NCI-H345 (cell line): ENCODE results near the gene MYOG.
A peak's percentile ranks its signal among the peaks of the same experiment; 100 is the strongest.

Experiments
- DNase-seq: peaks from one replicate; lab custom pipeline; 2025; lab: John Stamatoyannopoulos, UW

The MYOG gene

DNA sequence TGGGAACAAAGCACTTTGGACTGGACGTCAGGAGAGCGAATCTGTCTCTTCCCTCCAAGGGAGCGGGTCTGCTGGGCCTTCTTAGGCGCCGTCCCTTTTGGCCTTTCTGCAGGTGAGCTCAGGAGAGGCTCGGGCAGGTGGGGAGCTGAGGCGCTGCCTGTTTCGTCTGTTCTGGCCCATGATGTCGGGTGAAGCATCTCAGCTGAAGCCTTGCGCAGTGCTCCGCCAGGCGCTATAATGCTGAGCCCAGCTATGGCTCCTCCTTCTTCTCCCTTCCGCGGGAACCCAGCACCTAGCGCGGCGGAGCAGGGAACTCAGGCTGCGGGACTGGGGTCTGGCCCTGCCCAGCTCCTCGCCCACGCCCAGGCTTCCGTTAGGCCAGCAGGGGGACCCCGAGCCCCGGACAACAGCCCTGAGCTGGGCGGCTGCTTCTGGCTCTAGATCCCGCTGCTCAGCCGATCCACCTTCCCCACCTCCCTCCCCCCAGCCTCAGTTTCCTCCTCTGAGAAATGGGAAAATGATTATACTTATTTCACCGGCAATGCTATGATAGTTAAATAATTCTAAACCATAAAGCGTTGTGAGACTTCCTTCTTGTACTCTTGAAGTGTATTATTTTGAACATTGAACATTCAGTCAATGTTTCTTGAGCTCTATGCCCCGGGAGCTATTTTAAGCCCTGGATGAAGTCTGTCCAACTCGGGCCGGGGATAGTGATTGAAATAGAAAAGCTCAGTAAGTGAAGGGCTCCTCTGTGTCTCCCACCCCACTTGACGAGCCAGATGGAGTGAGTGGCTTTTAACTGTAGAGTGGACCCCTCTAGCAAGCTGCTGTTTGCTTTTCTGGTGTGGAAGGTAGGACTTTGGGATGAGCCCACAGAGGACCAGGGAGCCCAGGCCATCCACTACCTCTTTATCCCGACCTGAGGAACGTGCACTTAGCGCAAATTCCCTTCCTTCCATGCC is 32.1 kb upstream of the MYOG start:
- DNase-seq = peak; percentile 59

DNA sequence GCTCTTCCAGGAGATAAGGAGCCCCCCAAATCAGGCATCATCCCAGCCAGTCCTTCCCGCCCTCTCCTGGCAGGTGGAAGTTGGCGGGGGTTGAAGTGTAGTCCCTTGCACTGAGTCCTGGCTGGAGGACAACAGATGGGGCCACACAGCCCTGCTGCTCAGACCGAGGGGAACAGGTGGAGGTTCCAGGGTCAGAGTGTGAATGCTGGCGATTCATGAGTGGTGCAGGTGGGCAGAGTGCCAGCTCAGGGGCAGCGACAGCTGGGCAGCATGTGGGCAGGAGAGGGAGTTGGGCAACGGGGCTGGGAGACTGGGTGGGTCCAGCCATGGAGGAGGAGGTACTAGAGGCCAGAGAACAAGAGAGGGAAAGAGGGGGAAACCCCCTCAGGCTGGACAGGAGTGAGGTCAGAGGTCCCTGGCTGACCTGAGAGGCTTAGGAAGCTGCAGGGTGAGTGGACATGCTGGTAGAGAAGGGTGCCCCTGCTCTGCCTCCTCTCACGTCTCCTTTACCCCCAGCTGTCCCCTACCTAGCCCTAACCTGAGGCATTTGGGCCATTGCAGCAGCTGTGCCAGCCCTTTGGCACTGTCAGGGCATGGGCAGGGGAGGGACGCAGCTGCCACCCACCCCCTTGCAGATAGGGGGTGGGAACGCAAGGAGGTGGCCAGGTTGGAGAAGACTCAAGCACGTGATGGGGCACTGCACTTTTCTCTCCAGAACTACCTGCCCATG is 30.4 kb upstream of the MYOG start:
- DNase-seq = no peak

DNA sequence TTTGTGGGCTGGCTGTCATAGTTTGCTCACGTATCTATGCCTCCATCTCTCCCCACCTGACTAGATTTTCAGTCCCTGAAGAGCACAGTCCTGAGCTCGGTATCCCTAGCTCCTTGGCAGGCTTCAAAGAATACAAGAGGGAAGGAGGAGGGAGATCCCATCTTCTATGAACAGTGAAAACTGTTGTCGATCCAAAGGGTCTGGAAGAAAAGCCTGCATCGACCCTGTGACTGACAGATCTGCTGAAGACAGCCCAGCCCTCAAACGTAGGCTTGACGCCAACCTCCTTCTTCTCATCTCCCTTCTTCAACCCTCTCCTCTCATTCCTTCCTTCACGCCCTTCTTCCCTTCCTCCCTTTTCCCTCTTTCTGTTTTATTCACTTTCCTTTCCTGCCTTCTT is 28.4 kb upstream of the MYOG start:
- no peak for DNase-seq

DNA sequence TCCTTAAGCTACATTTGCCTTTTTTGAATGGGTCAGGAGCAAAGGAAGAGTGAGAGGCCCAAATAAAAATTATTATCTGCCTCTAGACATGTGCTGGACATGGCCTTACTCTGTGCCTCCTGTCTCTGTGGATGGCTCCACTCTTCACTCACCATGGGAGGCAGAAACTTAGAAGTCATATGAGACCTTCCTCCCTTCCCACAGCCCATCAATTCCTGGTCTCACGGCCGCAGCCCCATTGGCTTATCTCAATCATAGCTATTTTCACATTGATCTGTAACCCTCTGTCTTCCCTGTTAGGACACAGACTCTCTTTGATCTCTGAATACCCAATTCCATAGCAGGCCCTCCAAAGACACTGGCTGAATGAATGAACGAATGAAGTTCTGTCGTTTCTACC is 27.5 kb upstream of the MYOG start:
- DNase-seq = no peak

DNA sequence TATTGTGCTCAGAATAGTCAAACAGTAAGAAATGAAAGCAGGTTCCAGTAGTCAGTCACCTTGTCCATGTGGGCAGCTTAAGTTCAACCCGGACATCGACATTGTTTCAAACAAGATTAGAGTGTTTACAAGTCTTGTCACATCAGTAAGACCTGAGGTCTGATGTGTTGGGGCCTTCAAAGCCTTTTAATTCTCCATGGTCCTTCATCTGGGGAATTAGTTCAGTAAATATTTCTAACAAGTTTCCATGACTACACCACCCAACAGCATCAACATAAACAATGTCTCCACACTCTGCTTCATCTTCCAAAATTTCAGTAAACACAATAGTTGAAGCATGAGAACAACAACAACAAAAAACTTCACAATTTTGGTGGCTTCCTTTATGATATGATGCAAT is 26.7 kb upstream of the MYOG start:
- DNase-seq = no peak

DNA sequence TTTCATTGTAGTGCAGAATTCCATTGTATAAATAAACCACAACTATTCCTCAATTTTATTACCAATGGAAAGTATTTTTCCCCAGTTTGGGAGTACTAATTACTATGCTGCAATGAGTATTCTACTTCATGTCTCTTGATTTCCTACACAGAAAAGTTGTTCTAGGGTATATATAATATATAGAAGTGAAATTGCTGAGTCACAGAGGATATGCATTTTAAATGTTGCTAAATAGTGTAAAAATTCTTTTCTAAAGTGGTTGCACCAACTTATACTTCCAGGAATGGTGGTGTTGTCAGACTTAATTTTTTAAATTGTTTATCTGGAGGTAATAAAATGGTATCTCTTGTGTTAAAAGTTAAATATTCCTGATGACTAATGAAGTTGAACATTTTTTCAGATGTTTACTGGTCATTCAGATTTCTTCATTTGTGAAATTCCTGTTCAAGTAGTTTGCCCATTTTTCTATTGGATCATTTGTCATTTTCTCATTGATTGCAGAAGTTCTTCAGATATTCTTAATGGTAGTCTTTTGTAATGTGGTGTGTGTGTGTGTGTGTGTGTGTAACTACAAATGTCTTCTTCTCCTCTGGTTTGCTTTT is 19.1 kb upstream of the MYOG start:
- no peak for DNase-seq

DNA sequence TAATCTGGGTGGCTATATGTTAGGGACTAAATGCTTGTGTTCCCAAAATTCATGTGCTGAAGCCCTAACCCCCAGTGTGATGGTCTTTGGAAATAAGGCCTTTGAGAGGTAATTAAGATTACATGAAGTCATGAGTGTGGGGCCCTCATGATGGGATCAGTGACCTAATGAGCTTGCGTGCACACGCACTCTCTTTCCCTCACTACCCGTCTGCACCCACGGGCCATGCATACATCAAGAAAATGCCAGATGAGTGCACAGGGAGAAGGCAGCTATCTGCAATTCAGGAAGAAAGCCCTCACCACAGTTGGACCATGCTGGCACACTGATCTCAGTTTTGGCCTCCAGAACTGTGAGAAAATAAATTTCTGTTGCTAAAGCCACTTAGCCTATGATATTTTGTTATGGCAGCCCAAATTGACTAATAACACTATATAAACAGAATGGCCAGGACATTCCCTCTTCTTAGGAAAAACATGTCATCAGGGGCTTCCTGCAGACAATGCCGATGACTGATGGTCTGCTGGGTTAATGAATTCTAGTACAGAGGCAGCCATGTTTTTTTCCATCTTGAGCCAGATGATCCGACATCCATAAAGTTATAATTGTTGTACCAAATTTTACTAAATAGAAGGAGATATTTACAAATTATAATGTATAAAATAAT is 18.1 kb upstream of the MYOG start:
- no peak for DNase-seq

DNA sequence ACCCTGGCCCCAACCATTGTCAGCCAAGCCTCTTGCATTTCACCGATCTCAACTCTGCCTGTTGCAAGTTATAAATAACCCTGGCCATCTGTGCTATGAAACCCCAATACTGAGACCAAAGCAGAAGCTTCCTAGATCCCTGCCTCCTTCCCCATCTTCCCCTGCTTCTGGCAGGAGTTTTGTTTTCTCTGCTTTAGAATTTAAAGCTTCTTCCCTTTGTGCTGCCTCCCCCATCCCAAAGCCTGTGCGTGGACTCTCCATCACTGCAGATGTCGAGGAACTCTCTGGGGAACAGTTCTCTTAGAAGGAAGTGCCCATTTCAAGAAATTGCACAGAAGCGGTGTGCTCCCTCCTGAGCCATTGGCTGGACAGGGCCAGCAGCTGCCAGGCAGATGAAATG is 17.4 kb upstream of the MYOG start:
- DNase-seq = no peak

DNA sequence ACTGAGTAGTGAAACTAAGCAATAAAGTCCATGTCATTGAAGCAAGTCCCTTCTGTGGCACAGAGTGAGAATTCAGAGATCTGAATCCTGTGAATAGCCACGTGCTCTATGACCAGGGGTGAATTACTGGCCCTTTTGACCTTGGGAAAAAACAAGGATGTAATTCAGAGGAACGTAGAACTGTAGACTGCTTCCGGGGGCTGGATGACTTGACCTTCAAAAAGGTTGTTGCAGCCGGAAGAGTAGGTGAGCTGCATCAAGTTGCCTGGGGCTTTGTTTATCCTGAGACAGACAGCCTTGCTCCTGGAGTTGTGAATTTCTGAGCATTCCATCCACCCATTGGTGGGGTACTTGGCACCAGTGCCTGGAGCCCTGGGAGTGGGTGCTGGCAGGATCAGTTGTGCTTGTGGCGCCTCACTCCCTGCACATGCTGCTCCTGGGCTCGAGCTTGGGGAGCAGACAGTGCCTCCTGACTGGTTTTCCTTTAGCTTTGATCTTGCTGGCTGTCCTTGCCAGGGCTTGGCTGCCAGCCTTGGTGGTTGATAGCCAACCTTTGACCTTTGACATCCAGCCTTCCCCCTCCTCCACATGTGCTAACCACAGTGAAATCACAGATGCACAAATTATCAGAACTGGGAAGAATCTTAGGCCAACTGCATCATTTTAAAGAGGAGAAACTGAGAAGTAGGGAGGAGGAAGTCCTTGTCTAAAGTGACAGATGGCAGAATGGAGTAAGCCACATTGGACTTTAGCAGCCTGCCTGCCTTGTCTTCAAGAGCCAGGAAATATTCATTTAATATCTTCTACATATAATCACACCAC is 16.2 kb upstream of the MYOG start:
- no peak for DNase-seq

DNA sequence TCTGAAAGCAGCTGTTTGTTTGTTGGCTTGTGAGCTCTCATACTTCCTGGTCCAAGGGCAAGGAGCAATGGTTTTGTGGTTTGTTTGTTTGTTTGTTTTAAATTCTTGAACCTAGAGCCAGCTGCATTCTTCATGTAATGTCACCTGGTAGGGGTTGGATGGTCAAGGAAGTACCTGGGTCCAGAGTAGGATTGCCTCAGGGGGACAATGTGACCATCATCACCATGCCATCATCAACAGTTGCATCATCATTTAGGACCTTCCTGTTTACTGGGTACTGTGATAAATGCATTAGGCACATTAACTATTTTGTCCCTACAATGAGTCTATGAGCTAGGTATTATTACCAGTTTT is 14.7 kb upstream of the MYOG start:
- no peak for DNase-seq

DNA sequence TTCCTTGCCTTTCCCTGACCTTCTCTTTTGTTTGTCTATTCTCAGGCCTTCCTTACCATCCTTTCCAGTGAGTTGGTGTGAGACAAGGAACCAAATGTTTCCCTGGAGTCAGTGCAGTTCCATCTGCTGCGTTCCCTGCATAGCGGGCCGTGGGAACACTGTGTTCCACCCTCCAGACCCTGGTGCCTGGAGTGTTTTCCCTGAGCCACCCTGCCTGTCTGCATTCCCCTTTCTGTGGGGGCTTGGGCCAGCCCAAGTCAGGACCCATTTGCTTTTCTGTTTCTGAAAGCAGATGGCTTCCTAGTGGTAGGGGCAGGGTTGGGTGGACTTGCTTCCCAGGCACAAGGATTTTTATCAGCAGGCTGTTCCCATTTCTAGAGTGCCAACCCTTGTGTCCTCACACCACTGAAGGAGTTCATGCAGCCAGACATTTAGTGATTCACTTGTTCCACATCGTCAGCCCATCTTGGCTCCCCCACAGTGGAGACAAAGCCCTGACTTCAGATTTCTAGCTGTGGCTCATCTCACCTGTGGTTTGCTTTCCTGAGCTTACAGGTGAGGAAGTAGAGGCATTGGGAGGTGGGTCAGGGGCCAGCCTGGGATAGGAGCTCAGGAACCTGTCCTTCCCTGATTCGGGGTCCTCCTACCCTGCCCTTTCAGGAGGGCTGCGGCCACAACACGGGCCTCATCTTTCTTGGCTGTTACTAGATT is 14.1 kb upstream of the MYOG start:
- no peak for DNase-seq

DNA sequence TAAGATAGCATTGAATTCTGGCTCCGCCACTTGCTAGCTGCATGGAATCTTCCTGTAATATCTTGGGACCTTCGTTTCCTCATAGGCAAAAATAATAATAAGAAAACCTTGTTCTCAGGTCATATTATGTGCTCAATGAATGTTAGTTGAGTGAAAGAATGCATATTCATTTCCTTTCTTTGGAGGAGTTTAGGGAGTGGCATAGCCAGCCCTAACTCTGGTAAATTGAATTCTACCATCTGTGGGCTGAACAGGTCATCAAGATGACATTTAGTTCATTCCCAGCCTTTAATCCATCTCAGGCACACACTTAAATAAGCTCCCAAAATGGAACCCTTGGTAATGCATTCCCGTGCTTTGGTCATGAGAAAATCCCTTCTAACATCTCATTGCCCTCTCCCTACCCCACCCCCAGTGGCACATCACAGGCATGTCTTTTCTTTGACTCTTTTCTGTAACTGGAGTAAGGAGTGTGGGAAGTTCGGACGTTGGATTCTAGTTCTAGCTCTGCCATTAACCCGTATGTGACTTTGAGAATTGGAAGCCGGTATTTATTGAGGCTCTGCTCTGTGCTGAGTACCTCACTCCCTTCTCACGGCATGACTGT is 13.2 kb upstream of the MYOG start:
- DNase-seq = no peak

DNA sequence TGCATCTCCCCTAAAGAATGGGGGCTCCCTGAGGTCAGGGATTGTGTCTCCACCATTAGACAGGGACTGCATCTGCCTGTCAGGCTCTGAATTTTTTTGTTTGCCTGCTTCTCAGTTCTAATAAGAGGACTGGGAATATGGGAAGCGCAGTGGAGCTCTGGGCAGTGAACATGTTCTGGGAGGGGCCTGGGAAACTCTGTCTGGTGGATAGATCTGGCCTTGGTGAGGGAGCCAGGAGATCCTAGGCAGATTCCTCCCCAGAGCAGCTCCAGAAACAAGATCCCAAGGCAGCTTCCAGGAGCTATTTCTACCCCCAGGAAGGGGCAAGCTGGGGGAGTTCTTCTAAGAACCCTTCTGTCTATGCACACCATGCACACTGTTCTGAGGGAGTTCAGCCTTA is 12.6 kb upstream of the MYOG start:
- no peak for DNase-seq

DNA sequence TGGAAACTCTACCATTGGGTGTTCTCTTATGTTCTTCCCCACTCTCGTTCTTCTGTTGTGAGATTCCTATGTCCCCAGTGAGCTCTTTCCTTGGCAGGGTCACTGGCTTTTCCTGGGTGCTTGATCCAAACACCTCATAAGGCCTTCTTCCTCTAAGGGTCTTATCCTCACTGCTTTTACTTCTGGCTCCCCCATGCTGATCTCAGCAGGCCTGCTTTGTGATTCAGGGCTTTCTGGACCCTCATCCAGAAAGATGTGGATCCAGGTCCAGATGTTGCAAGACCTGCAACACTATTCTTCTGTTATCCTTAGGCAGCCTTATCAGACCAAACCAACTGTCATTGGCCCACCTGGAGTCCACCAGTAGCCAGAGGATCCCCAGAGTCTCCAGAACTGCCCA is 11.2 kb upstream of the MYOG start:
- DNase-seq = no peak

DNA sequence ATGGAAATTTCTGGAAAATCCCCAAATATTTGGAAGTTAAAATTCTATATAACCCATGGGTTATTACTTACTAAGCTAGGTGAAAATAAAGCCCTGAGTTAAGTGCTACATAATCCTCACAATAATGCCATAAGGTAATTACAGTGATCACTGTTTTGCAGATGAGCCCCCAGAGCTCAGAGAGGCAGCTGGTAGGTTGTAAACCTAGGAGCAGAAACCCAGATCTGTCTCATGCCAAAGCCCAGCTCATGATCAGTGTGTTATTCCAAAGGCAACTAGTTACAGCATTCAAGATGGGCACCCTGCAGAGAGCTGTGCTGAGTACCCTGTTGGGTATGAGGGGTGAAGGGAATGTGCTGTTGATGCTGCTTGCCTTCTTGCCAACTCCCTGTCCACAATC is 10.8 kb upstream of the MYOG start:
- no peak for DNase-seq

DNA sequence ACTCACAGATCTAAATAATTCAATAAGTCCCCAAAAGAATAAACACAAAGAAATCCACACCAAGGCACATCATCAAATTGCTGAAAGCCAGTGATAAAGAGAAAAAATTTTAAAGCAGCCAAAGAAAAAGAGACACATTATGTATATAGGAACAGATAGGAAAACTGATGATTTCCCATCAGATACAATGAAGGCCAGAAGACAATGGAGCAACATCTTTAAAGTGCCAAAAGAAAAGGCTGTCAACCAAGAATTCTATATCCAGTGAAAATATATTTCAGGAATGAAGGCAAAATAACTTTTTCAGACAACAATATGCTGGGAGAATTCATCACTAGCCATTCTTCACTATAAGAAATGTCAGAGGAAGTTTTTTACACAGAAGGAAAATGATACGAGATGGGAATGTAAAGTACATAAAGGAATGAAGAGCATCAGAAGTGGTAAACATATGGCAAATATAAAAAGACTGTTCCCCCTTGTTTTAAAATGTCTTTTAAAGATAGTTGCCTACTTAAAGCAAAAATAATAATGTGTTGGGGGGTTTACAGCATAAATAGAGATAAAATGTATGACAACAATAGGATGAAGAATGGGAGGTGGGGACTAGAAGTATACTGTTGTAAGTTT is 9.4 kb upstream of the MYOG start:
- no peak for DNase-seq

DNA sequence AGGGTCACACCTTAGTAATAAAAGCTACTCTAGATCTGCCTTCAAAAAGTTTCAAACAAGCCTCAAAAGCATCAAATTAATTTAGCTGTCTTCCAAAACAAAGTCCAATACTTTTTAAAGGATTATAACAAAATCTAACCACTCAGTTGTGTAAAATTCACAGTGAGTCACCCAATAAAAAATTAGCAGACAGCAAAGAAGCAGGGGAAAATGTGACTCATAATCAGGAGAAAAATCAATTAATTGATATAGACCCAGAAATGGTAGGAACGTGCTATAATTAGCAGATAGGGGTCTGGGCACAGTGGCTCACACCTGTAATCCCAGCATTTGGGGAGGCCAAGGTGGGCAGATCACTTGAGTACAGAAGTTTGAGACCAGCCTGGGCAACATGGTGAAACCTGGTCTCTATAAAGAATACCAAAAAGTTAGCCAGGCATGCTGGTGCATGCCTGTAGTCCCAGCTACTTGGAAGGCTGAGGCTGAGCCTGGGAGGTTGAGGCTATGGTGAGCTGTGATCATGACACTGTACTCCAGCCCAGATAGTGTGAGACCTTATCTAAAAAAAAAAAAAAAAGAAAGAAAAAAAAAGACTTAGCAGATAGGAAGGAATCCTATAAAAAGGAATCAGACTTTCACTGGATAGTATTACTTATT is 8.1 kb upstream of the MYOG start:
- no peak for DNase-seq

DNA sequence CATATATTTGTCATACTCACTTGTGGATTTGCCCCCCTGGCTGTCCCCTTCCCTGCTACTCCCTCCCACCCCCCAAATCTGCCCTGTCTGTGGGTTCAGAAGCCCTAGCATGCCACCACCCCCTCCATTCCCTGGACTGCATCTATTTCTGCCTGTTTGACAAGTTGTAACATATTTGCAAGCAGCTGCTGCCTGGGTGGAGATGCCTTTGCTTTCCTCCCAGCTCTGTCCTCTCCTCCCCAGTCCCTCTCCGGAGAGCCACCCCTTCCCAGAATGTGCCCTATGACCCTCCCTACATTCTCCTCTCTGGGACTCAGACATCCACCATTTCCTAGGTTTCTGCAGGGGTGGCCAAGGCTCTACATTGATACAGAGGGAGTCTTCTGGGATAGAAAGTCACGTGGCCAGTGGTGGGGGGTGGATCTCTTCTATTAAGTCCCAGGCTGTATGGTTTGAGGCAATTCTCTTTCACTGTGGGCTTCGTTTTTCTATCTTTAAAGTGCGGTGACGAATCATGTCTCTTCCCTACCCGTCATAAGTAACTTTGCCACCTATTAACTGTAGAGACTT is 6.0 kb upstream of the MYOG start:
- no peak for DNase-seq

DNA sequence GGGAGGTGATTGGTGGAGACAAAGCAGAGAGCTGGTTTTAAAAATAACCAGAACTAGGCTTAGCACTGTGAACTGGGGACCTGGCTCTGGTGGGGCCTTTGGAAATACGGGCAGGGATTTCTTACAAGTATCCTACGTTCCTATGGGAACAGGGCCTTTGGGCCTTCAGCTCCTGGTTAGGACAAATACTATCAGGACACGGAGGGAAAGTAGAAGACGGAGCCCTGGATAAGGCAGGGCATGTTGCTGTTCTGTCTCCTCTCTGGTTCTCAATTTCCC is 5.3 kb upstream of the MYOG start:
- no peak for DNase-seq
